B cell (primary cell): ENCODE data around the gene PTPRE. TPM values are rescaled to one million over a fixed set of nuclear protein-coding genes. Genes with fewer than 3 reads are reported as not detected.

Experiments
- ATAC-seq: fragments of 200-7000 bp; cut with Tn5 transposase; one replicate; pipeline ENCODE4 v1.10.0; 2021; ENCODE audit warnings: low read depth, mild to moderate bottlenecking, moderate number of reproducible peaks, moderate library complexity
- CTCF ChIA-PET: fragments of 350-600 bp; sonication (Branson Sonifier 250); formaldehyde crosslinking; loops from one replicate; lab custom pipeline; 2021; ENCODE audit warnings: antibody characterized with exemption, inconsistent platforms; lab: Charles Lee
- POLR2A ChIA-PET: fragments of 350-600 bp; sonication (Branson Sonifier 250); formaldehyde crosslinking; loops from one replicate; lab custom pipeline; 2021; ENCODE audit warnings: antibody characterized with exemption; lab: Charles Lee
- DNase-seq: peaks from one replicate; pipeline ENCODE4 v3.0.0; 2013
- H2AFZ ChIP-seq: 2 replicates; pipeline ENCODE4 v1.6.1; 2012; ENCODE audit warnings: mild to moderate bottlenecking, low read depth, low read length; ENCODE audit not compliant: insufficient read depth, poor library complexity, severe bottlenecking
- H3K27ac ChIP-seq, 2 donors: 1 replicate in 1 of 2; 2 replicates in 1 of 2; pipeline ENCODE4 v1.5.1; 2012 to 2013; ENCODE audit warnings: low read length in 2 of 2, mild to moderate bottlenecking in 2 of 2, moderate library complexity in 1 of 2
- H3K27me3 ChIP-seq, 4 experiments: fragments of 200-600 bp in 1 of 4; sonication (generic) in 1 of 4; replicated peaks in 1 of 4; 1 replicate in 2 of 4; 2 replicates in 2 of 4; pipeline versions ENCODE4 v1.6.1 to v1.7.0; 2013 to 2016; ENCODE audit warnings: low read length in 3 of 4, mild to moderate bottlenecking in 2 of 4, mixed read lengths in 1 of 4, moderate library complexity in 1 of 4; ENCODE audit not compliant: insufficient read depth in 4 of 4, control insufficient read depth in 3 of 4; ENCODE audit errors: control extremely low read depth in 1 of 4
- H3K36me3 ChIP-seq, 2 experiments: replicated peaks in 1 of 2; 1 replicate in 1 of 2; 2 replicates in 1 of 2; pipeline versions ENCODE4 v1.6.1 to v1.7.1; 2013; ENCODE audit warnings: low read length in 1 of 2; ENCODE audit not compliant: insufficient read depth in 2 of 2, control insufficient read depth in 1 of 2; ENCODE audit errors: control extremely low read depth in 1 of 2, extremely low read depth in 1 of 2
- H3K4me1 ChIP-seq, 2 donors: fragments of 200-600 bp in 1 of 2; sonication (generic) in 1 of 2; 1 replicate in 1 of 2; 2 replicates in 1 of 2; pipeline versions ENCODE4 v1.5.1 to v1.6.1; 2013 to 2017; ENCODE audit warnings: low read length in 2 of 2; ENCODE audit not compliant: control insufficient read depth in 2 of 2, insufficient read depth in 2 of 2
- H3K4me2 ChIP-seq: replicated peaks from 2 replicates; pipeline ENCODE3; 2012; ENCODE audit warnings: mild to moderate bottlenecking, low read depth, low read length; ENCODE audit not compliant: poor library complexity, severe bottlenecking
- H3K4me3 ChIP-seq, 5 experiments: fragments of 200-600 bp in 1 of 5; sonication (generic) in 1 of 5; 1 replicate in 3 of 5; 2 replicates in 2 of 5; pipeline versions ENCODE4 v1.5.1 to v1.7.0; 2011 to 2016; ENCODE audit warnings: low read length in 4 of 5, mild to moderate bottlenecking in 4 of 5, low read depth in 2 of 5, control low read depth in 1 of 5, moderate library complexity in 1 of 5; ENCODE audit not compliant: insufficient read depth in 1 of 5; ENCODE audit errors: control extremely low read depth in 1 of 5, extremely low read depth in 1 of 5
- H3K79me2 ChIP-seq: fragments of 200-600 bp; sonication (generic); one replicate; pipeline ENCODE4 v1.6.0; 2016; ENCODE audit warnings: low read length; ENCODE audit not compliant: control insufficient read depth, insufficient read depth
- H3K9ac ChIP-seq: fragments of 200-600 bp; sonication (generic); 2 replicates; pipeline ENCODE4 v1.6.1; 2017; ENCODE audit warnings: mild to moderate bottlenecking, low read length, moderate library complexity
- H3K9me3 ChIP-seq, 3 donors: one replicate each; pipeline versions ENCODE4 v1.6.1 to v1.7.1; 2013; ENCODE audit warnings: low read length in 2 of 3; ENCODE audit not compliant: control insufficient read depth in 2 of 3, insufficient read depth in 1 of 3; ENCODE audit errors: control extremely low read depth in 1 of 3
- H4K20me1 ChIP-seq: 2 replicates; pipeline ENCODE4 v1.6.0; 2012; ENCODE audit warnings: mild to moderate bottlenecking, low read length; ENCODE audit not compliant: insufficient read depth, control insufficient read depth, poor library complexity, severe bottlenecking
- H3K27ac Mint-ChIP-seq: one replicate; pipeline ENCODE4 v1.8.0; 2021; ENCODE audit warnings: mixed read lengths
- H3K27me3 Mint-ChIP-seq: one replicate; pipeline ENCODE4 v1.8.0; 2021; ENCODE audit warnings: mixed read lengths
- H3K4me1 Mint-ChIP-seq: one replicate; pipeline ENCODE4 v1.8.0; 2021; ENCODE audit warnings: mixed read lengths
- H3K4me3 Mint-ChIP-seq: one replicate; pipeline ENCODE4 v1.8.0; 2021; ENCODE audit warnings: mixed read lengths
- H3K9me3 Mint-ChIP-seq: one replicate; pipeline ENCODE4 v1.8.0; 2022; ENCODE audit warnings: mixed read lengths; ENCODE audit not compliant: insufficient read depth
- EZH2 ChIP-seq: IDR thresholded peaks from 2 replicates; pipeline ENCODE4 v1.6.1; 2012; ENCODE audit warnings: borderline replicate concordance, low read depth, mild to moderate bottlenecking, moderate library complexity, low read length; ENCODE audit not compliant: insufficient read depth, poor library complexity, severe bottlenecking
- WGBS: methylation state at CpG from one replicate; pipeline ENCODE4 v1.1.5; 2013; ENCODE audit warnings: missing lambda C conversion rate; ENCODE audit not compliant: insufficient coverage; 5-methylcytosine and 5-hydroxymethylcytosine counted together
- intact Hi-C: fragments of 100-400 bp; cut with micrococcal nuclease; formaldehyde crosslinking; loops from one replicate; pipeline ENCODE4 v1.10.0; 2022
- polyA plus RNA-seq: library from polyadenylated mRNA; depleted of rRNA; stranded (reverse); fragments of >200 nt; gene quantifications from 2 replicates; pipeline ENCODE4 v1.2.3, GENCODE V29; 2012
- total RNA-seq, 2 donors: library from RNA; stranded (reverse); fragments of 120-200 nt in 1 of 2; gene quantifications; 1 replicate in 1 of 2; 2 replicates in 1 of 2; pipeline versions ENCODE4 v1.2.3 to v1.2.4, GENCODE V29; 2013 to 2022
- TF ChIP-seq, protein P1 (sequence below): fragments of 200-600 bp; IDR thresholded peaks from one replicate; pipeline ENCODE4 v1.8.0; 2022; ENCODE audit warnings: antibody characterized with exemption, mild to moderate bottlenecking

The PTPRE gene
- total and polyA plus RNA-seq, 2 donors (not counting 1 experiment from before 2014, with no cell fraction given): 6.6 to 32.7 TPM

GRCh38 chr10:128130051-128130450 lies 223.1 kb downstream of the PTPRE start:
- Histone ChIP-seq H4K20me1 (no peaks in the 10 kb centered on the region), H3K36me3 (no peaks in the 10 kb centered on the region), H3K4me1 (peaks cover 12 to 16% of the 10 kb centered on the region in 2 donors), H3K27me3 (peaks cover 0 to 8% (median 3%) of the 10 kb centered on the region in 4 experiments), H2AFZ (no peak overlapping the region), H3K4me3 (no peak overlapping the region), H3K79me2 (peaks cover 9% of the 10 kb centered on the region), H3K4me2 (no peak overlapping the region), H3K9ac (no peak overlapping the region), H3K27ac (no peak overlapping the region), H3K9me3 (no peaks in the 10 kb centered on the region)
- no peak overlapping the region for H3K27ac Mint-ChIP-seq
- peaks cover 3% of the 10 kb centered on the region for H3K27me3 Mint-ChIP-seq
- DNase-seq (no peak), ATAC-seq (no peak)
- H3K9me3 Mint-ChIP-seq: no peaks in the 10 kb centered on the region
- H3K4me1 Mint-ChIP-seq: peaks cover 13% of the 10 kb centered on the region
- no peak overlapping the region for H3K4me3 Mint-ChIP-seq
- ChIA-PET POLR2A (no interaction called here), CTCF (interaction anchor here (1.3 to 1.6 kb wide), 2 partner anchors 19 to 61 kb away, joined by 3 to 4 read pairs; no protein-coding TSS in a partner anchor)
- WGBS: 100% methylated on average over 1 of the region's 1 CpG
- intact Hi-C loops: no loop called here
- TF ChIP-seq, protein P1, sequence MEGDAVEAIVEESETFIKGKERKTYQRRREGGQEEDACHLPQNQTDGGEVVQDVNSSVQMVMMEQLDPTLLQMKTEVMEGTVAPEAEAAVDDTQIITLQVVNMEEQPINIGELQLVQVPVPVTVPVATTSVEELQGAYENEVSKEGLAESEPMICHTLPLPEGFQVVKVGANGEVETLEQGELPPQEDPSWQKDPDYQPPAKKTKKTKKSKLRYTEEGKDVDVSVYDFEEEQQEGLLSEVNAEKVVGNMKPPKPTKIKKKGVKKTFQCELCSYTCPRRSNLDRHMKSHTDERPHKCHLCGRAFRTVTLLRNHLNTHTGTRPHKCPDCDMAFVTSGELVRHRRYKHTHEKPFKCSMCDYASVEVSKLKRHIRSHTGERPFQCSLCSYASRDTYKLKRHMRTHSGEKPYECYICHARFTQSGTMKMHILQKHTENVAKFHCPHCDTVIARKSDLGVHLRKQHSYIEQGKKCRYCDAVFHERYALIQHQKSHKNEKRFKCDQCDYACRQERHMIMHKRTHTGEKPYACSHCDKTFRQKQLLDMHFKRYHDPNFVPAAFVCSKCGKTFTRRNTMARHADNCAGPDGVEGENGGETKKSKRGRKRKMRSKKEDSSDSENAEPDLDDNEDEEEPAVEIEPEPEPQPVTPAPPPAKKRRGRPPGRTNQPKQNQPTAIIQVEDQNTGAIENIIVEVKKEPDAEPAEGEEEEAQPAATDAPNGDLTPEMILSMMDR: no peak
- no peak for TF ChIP-seq EZH2

Other genes with a start within 250 kb of the PTPRE start
- not detected in 2 replicates for gene FOXI2, start 169.9 kb upstream of the PTPRE start, total RNA-seq
- not detected in 2 replicates for gene FOXI2, start 169.9 kb upstream of the PTPRE start, polyA plus RNA-seq
- not detected in 2 replicates for gene CLRN3, start 14.2 kb upstream of the PTPRE start, total RNA-seq
- gene CLRN3, start 14.2 kb upstream of the PTPRE start, polyA plus RNA-seq: not detected in 2 replicates
- gene MKI67, start 219.3 kb downstream of the PTPRE start, total RNA-seq: 0.47 and 0.58 TPM in 2 replicates
- gene MKI67, start 219.3 kb downstream of the PTPRE start, polyA plus RNA-seq: 0.36 and 0.82 TPM in 2 replicates